ENCODE measurements around the gene PLEKHN1.
A peak's percentile ranks its signal among the peaks of the same experiment; 100 is the strongest.

PLEKHN1 gene, protein sequence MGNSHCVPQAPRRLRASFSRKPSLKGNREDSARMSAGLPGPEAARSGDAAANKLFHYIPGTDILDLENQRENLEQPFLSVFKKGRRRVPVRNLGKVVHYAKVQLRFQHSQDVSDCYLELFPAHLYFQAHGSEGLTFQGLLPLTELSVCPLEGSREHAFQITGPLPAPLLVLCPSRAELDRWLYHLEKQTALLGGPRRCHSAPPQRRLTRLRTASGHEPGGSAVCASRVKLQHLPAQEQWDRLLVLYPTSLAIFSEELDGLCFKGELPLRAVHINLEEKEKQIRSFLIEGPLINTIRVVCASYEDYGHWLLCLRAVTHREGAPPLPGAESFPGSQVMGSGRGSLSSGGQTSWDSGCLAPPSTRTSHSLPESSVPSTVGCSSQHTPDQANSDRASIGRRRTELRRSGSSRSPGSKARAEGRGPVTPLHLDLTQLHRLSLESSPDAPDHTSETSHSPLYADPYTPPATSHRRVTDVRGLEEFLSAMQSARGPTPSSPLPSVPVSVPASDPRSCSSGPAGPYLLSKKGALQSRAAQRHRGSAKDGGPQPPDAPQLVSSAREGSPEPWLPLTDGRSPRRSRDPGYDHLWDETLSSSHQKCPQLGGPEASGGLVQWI

DNA sequence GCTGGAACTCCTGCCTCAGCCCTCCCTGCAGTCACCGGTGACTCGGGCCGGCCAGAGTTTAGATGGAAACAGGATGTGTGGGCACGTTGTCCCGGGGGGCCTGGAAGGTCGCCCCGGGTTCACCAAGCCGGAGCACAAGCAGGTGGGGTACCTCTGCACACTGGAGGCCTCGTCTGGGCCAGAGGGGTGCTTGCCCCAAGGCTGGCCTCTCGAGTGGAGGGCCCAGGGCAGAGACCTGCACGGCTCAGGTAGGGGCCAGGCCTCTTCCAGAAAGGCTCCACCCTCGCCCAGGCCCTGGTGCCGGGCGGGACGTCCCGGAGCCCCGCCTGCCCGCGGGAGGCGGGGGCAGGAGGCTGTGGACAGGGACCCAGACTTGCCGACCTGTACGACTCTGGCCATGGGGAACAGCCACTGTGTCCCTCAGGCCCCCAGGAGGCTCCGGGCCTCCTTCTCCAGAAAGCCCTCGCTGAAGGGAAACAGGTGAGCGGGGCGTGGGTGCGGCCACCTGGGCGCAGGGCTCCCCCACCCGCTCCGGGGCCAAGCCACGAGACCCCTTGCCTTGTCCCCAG is at the start of gene PLEKHN1:
TSS of gene PLEKHN1 (plus strand) at position 348 of the 569 bp plus-strand sequence. CDS start at position 398, 50 bp downstream.
- peak; percentile 38 for DNase-seq

DNA sequence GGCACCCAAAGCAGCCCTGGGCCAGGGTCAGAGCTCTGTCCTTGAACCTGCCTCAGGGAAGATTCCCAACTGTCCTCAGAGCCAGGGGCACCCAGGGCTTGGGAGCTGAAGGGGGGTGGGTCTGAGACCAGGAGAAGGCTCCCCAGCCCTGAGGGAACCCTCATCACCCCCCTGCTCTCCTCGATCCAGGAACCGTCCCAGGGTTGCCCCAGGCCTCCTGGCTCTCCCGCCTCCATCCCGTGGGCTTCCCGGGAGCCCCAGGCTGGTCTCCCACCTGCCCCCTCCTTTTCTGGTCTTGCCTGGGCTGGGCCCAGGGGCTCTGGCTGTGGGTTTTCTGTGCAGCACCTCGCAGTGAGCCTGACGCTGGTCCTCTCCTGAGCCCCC is 49.2 kb upstream of the PLEKHN1 start:
- DNase-seq = no peak

DNA sequence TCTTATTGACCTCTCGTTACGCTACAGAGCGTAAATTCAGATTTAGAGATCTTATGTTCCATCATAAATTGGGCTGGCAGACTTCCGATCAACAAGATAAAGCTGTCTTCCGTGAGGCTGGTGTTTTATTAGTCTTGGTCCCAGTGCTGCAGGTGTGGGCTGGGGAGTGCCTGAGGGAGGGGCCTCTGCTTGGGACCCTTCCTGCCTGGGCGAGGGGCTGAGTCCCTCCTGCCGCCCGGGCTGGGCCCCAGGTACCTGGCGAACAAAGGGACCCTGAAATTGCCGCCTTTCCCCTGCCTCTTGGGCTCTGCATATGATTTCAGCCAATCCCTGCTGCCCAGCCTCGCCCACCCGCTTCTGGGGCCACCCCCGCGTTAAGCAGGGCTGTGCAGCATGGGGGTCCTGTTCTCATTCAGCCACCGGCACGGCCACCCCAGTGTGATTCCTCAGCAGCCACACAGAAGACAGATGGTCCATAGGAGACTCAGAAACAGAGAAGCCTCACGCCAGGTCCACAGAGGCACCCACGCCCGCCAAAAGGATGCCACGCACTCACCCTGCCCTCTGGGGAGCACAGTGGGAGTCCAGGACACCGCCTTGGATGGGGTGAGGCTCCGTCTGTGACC is 48.7 kb upstream of the PLEKHN1 start:
- no peak for DNase-seq

DNA sequence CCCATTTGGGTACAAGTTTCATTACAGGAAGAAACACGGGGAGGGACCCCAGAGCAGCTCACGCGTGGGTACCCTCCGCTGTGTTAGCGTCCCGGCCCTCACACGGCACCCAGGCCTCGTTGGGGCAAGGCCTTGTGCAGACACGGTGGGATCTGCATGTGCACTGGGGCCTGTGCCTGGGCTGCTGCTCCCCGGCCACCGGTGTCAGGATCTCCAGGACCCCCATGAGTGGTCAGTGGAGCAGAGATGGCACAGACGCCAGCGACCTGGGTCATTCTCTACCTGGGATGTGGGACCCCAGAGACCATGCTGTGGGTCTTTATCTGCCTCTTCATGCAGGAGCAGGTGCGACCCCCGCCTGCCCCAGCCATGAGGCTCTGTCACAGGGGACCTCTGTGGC is 47.9 kb upstream of the PLEKHN1 start:
- no peak for DNase-seq

DNA sequence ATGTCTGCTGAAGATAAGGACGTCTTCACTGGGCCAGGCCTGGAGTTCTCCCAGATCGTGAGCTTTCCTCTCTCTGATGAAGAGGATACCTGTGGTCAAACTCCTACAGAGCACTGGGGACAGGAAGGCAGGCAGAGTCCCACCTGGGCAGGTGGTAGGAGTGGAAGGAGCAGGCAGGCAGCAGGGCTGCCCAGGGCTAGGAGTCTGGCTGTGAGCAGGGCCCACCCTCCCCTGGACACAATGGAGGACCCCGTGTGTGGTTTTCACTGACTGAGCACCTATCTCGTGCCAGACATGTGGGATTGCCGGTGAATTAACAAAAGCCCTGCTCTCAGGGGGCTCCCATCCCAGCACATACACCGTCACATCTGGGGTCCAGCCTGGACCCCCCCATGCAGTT is 47.4 kb upstream of the PLEKHN1 start:
- no peak for DNase-seq

DNA sequence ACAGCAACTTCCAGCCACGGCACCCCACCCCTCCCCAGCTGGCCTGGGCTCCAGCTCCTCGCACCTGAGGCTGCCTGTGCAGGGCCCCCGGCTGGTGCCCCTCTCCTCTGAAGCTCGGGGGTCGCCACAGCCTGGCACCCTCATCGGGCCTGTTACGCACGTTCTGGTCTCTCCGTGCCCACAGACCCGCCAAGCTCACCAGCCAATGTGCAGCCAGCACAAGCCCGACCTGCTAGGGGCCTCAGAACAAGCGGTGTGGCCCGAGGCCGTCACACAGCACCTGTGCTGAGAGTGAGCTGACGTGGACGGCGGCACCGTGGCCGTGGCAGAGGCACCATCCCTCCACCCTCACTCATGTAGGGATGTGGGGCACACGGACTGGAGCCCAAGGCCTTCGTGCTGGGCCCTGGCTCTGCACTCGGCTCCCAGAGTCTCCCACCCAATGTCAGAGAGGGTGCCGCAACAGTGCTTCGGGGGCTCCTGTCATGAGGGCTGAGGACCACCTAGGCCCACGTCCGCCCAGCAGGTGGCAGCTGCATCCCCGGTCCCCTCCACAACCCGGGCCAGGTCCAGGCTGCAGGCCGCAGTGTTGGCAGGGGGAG is 46.9 kb upstream of the PLEKHN1 start:
- DNase-seq = no peak

DNA sequence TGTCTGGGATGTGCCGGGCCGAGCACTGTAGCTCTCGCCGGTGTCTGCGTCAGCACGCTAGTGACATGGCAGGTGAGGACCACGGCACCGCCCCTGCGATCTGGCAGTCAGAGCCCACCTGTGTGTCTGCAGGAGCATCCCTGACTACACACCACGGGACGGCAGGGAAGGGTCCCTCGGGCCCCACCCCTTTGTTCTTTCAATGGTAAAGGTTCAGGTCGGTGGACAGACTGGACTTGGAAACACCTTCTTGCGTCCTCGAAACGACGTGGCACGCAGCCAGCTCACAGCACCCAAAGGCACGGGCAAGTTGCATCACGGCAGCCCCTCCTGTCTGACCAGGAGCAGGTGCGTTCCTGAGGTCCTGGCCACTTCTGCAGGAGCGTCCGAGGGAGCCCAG is 46.3 kb upstream of the PLEKHN1 start:
- no peak for DNase-seq

DNA sequence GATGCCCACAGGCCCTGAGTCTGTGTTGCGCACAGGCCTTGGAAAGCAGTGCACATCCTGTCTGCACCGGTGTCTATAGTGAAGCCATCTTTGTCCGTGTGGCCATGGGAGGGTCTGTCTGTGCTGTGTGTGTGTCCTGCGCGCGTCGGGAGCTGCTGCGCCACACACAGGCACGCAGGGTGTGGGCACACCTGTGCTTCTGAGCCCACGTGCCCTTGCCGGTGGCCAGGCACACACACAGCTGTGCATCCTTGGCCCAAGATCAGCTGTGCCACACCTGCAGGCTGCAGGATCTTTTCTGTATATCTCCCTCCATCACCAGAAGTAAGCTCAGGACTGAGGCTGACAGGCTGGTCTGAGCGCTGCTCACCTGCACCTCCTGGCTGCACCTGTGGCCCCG is 45.8 kb upstream of the PLEKHN1 start:
- DNase-seq = no peak

DNA sequence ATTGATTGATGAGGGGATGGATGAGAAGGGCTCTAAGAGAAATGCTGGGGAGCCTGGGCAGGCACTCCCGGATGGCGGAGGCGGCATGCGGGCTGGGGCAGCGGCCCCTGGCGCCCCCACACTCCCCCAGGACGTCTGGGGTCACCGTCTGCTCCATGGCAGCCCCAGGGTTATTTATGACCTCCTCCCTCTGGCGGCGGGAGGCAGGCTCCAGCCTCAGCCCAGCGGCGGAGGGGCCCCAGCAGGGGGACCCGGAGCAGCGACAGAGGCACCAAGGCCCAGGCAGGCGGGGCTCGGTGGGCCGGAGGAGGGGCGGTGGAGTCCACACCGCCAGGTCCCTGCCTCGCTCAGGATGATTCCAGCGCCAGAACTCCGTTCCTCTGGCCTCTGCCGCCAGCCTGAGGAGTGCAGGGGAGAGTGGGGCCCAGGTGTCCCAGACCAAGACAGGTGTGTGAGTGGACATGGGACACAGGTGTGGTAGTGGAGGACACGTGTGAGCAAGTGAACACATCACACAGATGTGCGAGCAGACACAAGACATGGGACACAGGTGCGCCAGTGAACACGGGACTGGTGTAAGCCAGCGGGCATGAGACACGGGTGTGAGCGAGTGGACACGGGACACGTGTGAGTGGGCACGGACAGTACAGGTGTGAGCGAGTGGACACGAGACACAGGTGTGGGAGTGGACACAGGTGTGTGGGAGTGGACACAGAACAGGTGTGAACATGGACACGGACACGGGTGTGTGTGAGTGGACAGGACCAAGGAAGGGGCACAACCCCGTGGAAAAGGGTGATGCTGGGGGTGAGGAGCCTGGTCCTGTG is 45.1 kb upstream of the PLEKHN1 start:
- peak; percentile 63 for DNase-seq

DNA sequence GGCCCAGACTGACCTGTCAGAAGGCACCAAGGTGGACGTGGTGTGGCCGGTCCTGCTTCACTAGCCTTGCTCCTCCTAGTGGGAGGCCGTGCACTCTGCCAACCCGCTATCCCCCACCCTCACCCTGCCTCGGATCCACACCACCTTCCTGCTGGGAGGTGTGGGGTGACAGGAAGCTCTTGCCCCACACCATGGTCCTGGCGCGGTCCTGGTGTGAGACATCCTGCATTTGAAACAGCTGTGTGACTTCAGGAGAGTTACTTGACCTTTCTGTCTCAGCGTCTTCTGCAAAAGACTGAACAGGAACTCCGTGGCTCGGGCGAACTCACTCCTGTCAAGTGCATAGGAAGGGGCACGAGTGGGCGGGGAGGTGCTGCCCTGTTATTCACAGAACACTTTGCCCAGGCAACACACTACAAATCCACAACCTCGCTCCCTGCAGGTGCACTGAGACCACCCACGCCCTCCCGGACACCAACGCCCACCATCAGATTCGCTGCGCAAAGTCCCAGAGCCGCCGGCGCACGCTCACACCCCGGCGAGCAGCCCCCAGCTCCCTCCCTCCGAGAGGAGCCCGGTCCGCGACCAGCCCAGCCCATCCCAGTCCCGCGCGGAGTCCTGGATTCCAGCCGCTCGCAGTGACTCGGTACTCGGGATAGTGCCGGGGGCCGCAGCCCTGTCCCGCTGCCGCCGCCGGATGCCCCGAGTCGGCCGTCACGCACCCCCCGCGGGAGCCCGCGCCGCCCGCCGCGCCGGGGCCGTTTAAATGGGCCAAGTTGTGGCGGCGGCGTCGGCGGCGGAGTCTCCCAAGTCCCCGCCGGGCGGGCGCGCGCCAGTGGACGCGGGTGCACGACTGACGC is 42.9 kb upstream of the PLEKHN1 start, which contains the start of gene SAMD11:
TSS of gene SAMD11 (plus strand) at position 793 of the 860 bp plus-strand sequence. CDS start 509 bp downstream, outside the sequence.
- peak; percentile 65 for DNase-seq

DNA sequence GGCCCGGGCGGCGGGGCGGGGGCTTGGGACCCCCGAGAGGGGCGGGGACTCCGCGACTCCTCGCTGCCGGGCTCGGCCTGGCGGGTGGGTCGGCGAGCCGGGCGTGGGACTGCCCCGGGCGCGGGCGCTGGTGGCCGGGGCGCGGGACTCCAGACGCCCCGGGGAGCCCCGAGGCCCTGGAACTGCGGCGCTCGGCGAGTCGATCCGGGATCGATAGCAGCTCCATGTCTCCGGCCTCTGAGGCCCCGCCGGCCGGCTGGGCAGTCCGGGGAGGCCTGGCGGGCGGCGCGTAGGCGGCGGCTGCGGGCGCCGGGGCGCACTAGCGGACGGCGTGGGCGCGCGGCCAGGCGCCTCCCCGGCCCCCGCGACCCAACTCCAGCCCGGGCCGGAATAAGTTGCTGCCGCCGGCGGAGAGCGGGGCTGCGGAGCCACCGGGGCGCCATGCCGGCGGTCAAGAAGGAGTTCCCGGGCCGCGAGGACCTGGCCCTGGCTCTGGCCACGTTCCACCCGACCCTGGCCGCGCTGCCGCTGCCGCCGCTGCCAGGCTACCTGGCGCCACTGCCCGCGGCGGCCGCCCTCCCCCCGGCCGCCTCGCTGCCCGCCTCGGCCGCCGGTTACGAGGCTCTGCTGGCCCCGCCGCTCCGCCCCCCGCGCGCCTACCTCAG is 42.2 kb upstream of the PLEKHN1 start:
- no peak for DNase-seq

DNA sequence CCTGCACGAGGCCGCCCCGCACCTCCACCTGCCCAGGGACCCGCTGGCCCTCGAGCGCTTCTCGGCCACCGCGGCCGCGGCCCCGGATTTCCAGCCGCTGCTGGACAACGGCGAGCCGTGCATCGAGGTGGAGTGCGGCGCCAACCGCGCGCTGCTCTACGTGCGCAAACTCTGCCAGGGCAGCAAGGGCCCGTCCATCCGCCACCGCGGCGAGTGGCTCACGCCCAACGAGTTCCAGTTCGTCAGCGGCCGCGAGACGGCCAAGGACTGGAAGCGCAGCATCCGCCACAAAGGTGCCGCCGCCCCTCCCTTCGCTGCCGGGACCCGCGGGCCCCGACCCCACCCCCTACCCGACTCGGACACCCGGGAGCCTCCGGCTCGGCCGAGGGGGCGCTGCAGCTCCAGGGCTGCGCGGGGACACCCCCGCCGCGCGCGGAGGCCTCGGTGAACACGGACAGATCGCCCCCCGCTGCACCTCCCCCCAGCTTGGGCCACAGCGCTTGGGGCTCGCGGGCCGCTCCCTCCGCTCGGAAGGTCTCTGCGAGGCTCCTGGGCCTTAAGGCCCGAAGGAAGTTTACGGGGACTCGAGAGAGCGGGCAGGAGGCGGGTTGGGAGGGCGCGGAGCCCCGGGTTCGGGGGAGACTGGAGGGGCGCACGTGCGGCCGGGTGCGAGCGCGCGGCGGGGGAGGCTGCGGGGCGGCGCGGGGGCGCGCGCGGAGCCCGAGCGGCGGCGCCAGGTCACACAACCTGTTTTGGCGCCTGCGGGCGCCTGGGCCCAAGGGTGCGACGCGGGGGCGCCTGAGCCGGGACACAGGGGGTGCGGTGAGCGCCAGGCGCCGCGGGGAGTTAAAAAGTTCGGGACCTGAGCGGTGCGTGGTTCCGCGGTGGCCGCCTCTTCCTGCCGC is 41.4 kb upstream of the PLEKHN1 start:
- peak; percentile 31 for DNase-seq

DNA sequence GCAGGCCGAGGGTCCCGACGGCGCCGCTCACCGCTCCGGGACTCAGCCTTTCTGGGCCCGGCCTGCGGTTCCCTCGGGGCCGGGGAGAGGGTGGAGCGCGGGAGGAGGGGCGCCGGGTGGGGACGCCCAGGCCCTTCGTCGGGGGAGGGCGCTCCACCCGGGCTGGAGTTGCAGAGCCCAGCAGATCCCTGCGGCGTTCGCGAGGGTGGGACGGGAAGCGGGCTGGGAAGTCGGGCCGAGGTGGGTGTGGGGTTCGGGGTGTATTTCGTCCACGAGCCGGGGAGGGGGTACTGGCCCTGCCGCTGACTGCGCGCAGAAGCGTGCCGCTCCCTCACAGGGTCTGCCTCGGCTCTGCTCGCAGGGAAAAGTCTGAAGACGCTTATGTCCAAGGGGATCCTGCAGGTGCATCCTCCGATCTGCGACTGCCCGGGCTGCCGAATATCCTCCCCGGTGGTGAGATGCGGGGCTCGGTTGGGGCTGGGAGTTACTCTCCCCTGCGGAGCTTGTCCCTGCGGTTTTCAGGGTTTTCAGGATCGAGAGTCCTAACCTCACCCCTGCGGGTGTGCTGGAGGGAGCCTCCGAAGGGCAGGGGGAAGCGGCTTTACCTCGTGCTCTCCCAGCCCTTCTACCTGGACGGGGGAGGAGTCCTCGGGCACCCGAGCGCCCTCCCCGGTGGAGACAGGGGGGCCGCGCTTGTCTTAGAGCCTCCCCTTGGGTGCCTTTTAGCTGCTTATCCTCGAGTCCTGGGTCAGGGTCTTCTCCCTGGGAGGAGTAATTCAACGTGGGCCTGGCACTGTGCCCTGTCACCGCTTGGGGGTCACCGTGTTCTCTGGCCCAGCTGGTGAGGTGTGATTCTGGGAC is 40.5 kb upstream of the PLEKHN1 start:
- no peak for DNase-seq

DNA sequence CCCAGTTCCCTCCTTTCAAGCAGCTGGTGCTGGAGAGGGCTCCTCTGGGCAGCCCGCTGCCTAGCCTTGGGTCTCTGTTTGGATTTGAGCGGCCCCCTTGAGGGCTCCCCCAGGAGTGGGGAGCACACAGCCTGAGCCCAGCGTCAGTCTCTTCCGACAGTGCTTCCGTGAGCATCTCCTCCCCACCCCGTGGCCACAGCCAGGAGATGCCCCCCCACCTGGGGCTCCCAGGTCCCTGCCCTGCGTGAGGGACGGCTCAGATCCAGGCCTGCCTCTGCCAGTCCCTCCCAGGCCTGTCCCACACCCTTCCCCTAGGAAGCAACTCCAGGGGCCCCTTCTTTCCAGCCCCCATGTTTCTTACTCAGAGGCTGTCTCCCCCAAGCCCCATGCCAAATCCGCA is 39.0 kb upstream of the PLEKHN1 start:
- DNase-seq = no peak

DNA sequence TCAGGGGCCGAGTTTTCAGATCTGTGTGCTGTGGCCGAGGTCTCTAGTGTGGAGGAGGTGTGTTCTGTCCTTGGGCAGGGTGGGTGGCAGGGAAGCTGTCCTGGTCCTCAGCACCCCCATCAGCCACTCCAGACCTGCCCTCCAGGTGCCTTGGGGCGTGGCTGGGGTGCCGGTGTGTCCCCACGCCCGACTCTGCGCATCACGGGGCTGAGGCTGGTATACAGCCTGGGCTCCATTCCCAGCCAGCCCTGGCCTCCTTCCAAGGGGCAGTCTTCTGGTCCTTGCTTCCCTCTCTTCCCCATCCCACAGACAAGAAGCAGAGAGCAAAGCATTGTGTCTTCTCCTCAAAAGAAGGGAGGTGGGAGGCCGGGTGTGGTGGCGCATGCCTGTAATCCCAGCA is 38.5 kb upstream of the PLEKHN1 start:
- DNase-seq = no peak

DNA sequence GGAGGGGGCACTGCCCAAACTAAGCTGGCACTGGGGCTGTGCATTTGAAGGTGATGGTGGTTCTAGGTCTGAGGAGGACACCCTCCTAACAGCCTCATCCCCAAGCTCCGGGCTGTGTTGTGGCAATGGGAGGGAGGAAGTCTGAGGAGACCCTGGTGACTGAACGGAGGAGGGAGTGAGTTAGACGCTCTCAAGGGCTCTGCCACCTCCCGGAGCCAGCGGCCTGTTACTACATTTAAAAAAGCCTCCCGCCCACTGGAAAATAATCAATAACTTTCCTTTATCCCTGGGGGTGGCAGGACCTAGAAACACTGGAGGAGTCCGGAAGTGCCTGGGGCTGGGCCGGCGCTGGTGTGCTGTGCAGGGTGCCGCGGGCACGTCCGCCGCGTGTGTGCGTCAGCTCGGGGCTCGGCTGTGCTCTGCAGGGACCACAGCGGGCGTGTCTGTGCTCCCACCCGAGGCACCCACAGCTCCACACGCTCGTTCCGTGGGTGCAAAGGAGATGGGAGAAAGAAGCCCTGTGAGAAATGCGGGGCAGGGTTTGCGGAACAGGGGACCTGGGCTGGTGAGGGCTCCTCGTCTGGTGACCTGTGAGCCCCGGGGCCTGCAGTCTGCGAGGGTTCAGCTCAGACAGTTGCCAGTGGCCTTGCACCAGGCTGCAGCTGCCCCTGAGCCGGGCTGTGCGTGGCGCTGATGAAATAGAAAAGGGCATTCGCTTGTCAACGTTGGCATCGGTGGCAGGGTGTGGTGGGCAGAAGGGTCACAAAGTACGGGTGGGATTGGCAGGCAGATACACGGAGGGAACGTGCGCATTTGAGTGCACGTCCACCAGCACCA is 37.2 kb upstream of the PLEKHN1 start:
- no peak for DNase-seq

Data from inflammatory macrophage treated with lipopolysaccharide for 4 hours (primary cell).